ENCODE results near the gene C2orf92. TPM values are rescaled to one million over a fixed set of nuclear protein-coding genes. Genes with fewer than 3 reads are reported as not detected.

C2orf92 gene
- total and polyA plus RNA-seq, 4 donors = 9.2 to 23.2 (median 13.7) TPM

DNA sequence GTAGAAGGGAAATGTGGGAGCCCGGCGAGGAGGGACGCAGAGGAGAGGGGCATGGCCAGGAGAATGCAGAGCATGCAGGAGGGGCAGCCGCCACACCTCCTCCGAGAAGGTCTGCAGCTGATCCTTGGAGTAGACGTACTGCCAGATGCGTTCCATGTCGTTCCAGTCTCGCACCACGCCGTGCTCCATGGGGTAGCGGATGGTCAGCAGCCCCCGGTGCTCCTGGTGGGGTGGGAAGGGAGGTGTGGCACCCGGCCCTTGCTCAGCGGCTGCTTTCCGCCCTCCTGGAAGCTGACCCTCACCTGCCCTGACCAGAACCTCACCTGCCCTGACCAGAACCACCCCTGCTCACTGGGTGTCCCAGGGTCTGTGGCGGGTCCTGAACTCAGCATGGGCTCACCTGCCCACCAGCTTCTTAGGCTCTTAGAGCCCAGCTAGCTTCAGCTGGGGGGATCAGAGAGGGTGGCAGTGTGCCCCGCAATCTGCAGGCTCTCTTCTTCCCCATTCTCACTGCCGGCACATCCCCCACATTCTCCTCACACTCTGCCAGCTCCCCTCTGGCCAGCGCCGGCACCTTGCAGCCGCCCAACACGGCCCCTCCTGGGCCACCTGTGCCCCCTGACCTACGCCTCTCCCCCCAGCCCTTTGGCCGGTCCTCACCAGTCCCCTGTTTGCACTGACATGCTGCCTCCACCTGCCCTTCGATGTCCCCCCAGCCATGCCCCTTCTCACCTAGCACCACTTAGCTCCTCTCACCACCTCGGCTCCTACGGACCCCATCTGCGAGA, 10.1 kb upstream of the C2orf92 start:
- Histone ChIP-seq H3K4me3 (ENCODE audit: low read depth, low read length) (no peak overlapping the region), H3K4me1 (ENCODE audit: control insufficient read depth, insufficient read depth, low read length) (peaks cover 31% of the 10 kb centered on the region), H3K36me3 (ENCODE audit: control insufficient read depth, insufficient read depth, low read length) (peaks cover 68% of the 10 kb centered on the region), H3K27ac (ENCODE audit: low read depth, low read length) (no peak overlapping the region), H3K27me3 (ENCODE audit: control insufficient read depth, insufficient read depth, low read length) (no peaks in the 10 kb centered on the region), H3K9me3 (ENCODE audit: control insufficient read depth, insufficient read depth, low read length) (no peaks in the 10 kb centered on the region)
- DNase-seq (ENCODE audit: low read depth in 4 of 6, low spot score in 6 of 6) = no peak
- WGBS (ENCODE audit: insufficient coverage) = 96% methylated on average over 20 of the region's 29 CpGs

DNA sequence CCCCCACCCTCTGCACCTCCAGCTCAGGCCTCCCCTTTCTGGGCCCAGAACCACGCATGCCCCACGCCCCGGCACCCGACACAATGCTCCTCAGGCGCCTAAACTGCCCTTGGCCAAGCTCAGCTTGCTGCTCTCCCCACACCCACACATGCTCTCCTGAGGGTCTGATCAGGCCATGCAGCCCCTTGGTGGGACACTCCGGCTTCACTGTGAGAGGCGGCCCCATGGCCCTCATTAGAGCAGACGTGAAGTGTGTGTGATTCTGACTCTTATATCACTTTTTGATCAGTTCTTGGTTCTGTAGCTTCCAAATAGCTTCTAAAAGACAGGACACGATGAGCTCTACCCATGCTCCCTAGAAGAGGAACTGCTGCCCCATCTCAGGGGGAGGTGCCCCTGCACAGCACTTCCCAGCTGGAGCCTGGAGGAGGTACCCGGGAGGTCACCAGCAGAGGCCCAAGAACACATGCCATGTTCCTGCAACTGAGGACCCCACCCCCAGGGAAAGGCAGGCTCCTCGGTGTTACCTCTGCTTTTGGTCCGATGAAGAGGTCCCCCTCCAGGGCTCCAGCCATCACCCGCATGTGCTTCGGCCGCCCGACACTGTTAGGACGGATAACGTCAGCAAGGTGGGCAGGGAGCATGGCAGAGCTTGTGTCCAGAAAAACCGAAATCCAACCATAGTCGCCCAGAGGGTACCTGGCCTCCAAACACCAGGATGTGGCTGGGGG, 9.3 kb upstream of the C2orf92 start:
- WGBS (ENCODE audit: insufficient coverage) = 96% methylated on average over 18 of the region's 20 CpGs
- Histone ChIP-seq H3K36me3 (ENCODE audit: control insufficient read depth, insufficient read depth, low read length) (peaks cover 61% of the 10 kb centered on the region), H3K4me3 (ENCODE audit: low read depth, low read length) (no peak overlapping the region), H3K9me3 (ENCODE audit: control insufficient read depth, insufficient read depth, low read length) (no peaks in the 10 kb centered on the region), H3K4me1 (ENCODE audit: control insufficient read depth, insufficient read depth, low read length) (peaks cover 38% of the 10 kb centered on the region), H3K27me3 (ENCODE audit: control insufficient read depth, insufficient read depth, low read length) (no peaks in the 10 kb centered on the region), H3K27ac (ENCODE audit: low read depth, low read length) (no peak overlapping the region)
- DNase-seq (ENCODE audit: low read depth in 4 of 6, low spot score in 6 of 6) = no peak

DNA sequence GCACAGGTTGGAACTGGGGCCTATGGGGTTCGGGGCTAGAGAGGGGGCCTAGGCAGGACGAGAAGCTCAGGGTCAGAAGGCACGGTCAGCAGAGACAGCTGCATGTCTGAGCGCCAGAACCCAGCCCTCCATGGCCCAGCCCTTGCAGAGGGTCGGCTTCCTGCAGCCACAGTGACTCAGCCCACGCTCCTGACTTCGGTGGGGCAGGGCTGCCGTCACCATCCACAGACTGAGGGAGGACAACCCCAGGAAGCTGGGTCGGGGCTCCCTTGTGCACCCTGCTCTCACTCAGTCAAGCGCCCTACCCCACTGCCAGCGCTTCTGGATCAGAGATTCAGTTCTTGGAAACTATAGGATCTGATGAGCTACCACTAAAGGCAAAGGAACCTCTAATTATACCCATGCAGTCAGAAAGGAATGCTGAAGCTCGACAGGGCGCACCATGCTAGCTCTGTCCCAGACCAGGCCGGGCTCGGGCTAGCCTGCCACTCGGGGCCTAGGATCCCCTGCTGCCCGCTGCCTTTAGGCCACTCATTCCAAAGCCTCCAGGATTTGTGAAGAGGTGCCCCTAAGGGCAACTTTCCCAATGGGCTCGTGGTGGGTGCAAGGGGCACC, 8.6 kb upstream of the C2orf92 start:
- Histone ChIP-seq H3K4me1 (ENCODE audit: control insufficient read depth, insufficient read depth, low read length) (peaks cover 38% of the 10 kb centered on the region), H3K27ac (ENCODE audit: low read depth, low read length) (no peak overlapping the region), H3K36me3 (ENCODE audit: control insufficient read depth, insufficient read depth, low read length) (peaks cover 57% of the 10 kb centered on the region), H3K27me3 (ENCODE audit: control insufficient read depth, insufficient read depth, low read length) (no peaks in the 10 kb centered on the region), H3K4me3 (ENCODE audit: low read depth, low read length) (no peak overlapping the region), H3K9me3 (ENCODE audit: control insufficient read depth, insufficient read depth, low read length) (no peaks in the 10 kb centered on the region)
- whole genome bisulfite sequencing (ENCODE audit: insufficient coverage) = 91% methylated on average over 18 of the region's 18 CpGs
- no peak for DNase-seq (ENCODE audit: low read depth in 4 of 6, low spot score in 6 of 6)

DNA sequence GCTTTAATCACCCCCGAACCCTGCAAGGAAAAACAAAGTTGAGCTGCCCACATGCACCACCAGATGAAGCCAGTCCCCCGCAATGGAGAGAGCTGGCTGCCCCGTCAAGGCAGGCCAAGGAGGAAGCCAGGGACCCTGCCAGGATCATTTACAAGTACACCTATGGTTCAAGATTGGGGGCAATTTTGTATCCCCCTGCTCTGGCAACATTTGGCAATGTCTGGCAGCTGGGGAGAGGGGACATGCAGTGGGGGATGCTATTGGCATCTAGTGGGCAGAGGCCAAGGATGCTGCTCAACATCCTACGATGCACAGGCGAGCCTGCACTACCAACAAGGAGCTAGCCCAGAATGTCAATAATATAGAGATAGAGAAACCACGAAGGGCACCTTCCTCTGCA, 7.6 kb upstream of the C2orf92 start:
- Histone ChIP-seq H3K27me3 (ENCODE audit: control insufficient read depth, insufficient read depth, low read length) (no peaks in the 10 kb centered on the region), H3K9me3 (ENCODE audit: control insufficient read depth, insufficient read depth, low read length) (no peaks in the 10 kb centered on the region), H3K27ac (ENCODE audit: low read depth, low read length) (no peak overlapping the region), H3K4me1 (ENCODE audit: control insufficient read depth, insufficient read depth, low read length) (peaks cover 38% of the 10 kb centered on the region), H3K4me3 (ENCODE audit: low read depth, low read length) (no peak overlapping the region), H3K36me3 (ENCODE audit: control insufficient read depth, insufficient read depth, low read length) (peaks cover 48% of the 10 kb centered on the region)
- DNase-seq (ENCODE audit: low read depth in 4 of 6, low spot score in 6 of 6) = no peak
- WGBS (ENCODE audit: insufficient coverage) = 85% methylated on average over 5 of the region's 6 CpGs

DNA sequence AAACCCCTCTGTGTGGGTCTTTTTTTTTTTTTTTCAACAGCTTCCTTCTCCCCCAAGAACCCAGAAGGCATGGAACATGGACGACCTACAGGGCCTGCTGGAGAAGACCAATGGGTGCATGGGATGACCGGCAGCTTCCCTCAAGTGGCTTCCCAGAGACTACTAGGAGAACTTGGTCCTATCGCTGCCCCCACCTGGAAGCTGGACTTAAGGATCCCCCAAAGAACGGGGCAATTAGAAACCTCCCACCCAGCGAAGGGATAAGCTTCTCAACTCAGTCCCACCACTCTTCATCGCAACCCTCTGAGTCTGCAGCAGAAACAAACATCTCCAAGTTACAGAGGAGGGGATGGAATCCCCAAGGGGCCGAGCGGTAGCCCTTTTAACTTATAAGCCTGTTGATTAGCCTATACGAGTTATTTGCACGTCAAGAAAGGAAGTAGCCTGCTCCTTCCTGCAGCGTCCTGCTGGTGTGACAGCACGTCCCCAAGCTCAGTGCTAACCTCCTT, 7.1 kb upstream of the C2orf92 start:
- DNase-seq (ENCODE audit: low read depth in 4 of 6, low spot score in 6 of 6) = no peak
- H3K27ac ChIP-seq (ENCODE audit: low read depth, low read length) = peak overlapping the region; percentile 98
- 39% methylated on average over 9 of the region's 12 CpGs for WGBS (ENCODE audit: insufficient coverage)
- no peaks in the 10 kb centered on the region for H3K9me3 ChIP-seq (ENCODE audit: control insufficient read depth, insufficient read depth, low read length)
- H3K36me3 ChIP-seq (ENCODE audit: control insufficient read depth, insufficient read depth, low read length) = peaks cover 43% of the 10 kb centered on the region
- H3K4me3 ChIP-seq (ENCODE audit: low read depth, low read length) = peak overlapping the region; percentile 92
- no peaks in the 10 kb centered on the region for H3K27me3 ChIP-seq (ENCODE audit: control insufficient read depth, insufficient read depth, low read length)
- H3K4me1 ChIP-seq (ENCODE audit: control insufficient read depth, insufficient read depth, low read length) = peaks cover 38% of the 10 kb centered on the region

DNA sequence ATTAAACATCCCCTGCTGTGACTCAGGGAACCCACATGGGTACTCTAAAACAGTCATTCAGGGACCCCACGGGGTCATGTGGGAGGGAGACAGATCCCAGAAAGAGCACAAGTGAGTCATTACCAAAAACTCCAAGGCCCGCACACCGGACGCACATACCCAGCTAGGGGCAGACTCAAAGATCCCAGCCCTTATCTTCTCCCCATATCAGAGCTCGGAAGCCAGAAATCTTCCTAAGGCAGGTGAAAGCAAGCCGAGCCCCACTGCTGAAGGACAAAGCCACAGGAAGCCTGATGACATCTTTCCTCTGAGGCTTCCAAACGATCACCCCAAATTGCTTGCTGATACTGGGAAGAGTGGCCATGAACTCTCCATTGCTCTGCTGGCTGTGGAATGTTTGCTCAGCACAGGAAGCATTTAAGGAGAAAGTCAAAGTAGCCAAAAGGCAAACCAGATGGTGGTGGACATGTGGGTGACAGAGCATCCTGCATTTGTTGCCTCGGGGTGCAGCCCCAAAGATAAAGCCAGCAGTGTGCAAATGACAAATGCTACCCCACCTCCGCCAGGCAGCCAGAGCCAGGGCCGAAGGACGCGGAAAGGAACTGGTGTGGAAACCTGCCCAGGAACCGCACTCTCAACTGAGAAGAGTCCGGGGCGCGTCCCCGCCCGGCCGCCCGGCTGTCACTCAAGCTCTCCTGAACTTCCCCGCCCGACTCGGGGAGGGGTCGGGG, 6.5 kb upstream of the C2orf92 start:
- H3K9me3 ChIP-seq (ENCODE audit: control insufficient read depth, insufficient read depth, low read length) = no peaks in the 10 kb centered on the region
- H3K4me3 ChIP-seq (ENCODE audit: low read depth, low read length) = peak overlapping the region; percentile 92
- peak overlapping the region; percentile 98 for H3K27ac ChIP-seq (ENCODE audit: low read depth, low read length)
- WGBS (ENCODE audit: insufficient coverage) = 4% methylated on average over 23 of the region's 24 CpGs
- H3K4me1 ChIP-seq (ENCODE audit: control insufficient read depth, insufficient read depth, low read length) = peaks cover 38% of the 10 kb centered on the region
- H3K27me3 ChIP-seq (ENCODE audit: control insufficient read depth, insufficient read depth, low read length) = no peaks in the 10 kb centered on the region
- peak in 3 of 6 donors; percentile 6 to 84 (median 42) for DNase-seq (ENCODE audit: low read depth in 4 of 6, low spot score in 6 of 6)
- H3K36me3 ChIP-seq (ENCODE audit: control insufficient read depth, insufficient read depth, low read length) = peaks cover 37% of the 10 kb centered on the region

DNA sequence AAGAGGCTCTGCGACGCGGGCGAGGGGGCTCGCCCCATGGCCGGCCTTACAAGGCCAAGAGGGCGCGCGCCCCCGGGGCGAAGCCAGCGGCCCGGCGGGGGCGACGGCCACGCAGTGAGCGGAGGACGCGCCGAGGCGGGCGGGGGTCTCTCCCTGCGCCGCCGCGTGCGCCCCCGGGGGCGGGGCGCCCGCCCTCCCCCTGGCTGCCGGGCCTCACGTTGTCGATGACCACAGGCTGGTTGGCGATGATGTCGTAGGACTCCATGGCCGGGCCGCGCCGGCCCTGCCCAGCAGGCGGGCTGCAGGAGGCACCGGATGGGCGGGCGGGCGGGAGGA, 5.9 kb upstream of the C2orf92 start:
- Histone ChIP-seq H3K9me3 (ENCODE audit: control insufficient read depth, insufficient read depth, low read length) (no peaks in the 10 kb centered on the region), H3K27ac (ENCODE audit: low read depth, low read length) (peak overlapping the region; percentile 98), H3K27me3 (ENCODE audit: control insufficient read depth, insufficient read depth, low read length) (no peaks in the 10 kb centered on the region), H3K4me3 (ENCODE audit: low read depth, low read length) (peak overlapping the region; percentile 92), H3K4me1 (ENCODE audit: control insufficient read depth, insufficient read depth, low read length) (peaks cover 38% of the 10 kb centered on the region), H3K36me3 (ENCODE audit: control insufficient read depth, insufficient read depth, low read length) (peaks cover 32% of the 10 kb centered on the region)
- no peak for DNase-seq (ENCODE audit: low read depth in 4 of 6, low spot score in 6 of 6)
- WGBS (ENCODE audit: insufficient coverage) = under 1% methylated on average over 46 of the region's 46 CpGs

DNA sequence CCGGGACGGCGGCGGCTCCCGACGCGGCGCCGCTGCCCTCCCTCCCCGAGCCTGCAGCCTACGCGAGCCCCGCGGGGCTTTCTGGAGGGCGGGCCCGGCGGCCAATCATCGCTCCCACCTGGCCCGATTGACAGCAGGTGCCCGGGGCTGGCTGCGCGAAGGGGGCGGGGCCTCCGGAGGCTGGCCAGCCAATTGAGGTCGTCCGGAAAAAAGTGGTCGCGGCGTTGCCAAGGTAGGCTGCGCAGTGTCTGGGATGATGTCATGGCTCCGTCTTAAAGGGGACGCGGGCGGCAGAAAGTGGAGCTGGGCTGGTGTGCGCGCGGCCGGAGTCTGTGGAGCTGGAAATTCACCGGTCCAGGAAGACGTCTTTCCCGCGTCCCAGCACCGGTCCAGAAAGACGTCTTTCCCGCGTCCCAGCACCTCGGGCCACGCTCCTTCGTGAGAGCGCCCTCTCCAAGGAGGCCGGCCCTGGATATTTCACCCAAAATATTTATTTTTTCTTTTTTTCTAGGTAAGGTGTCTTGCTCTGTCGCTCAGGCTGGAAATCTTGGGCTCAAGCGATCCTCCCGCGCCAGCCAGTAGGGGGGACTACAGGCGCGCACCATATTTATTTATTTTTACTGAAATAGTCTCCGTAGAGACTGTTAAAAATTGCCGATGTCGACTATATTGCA, 5.4 kb upstream of the C2orf92 start, which contains the start of gene ACTR1B:
TSS of gene ACTR1B (minus strand) at position 83 of the 674 bp plus-strand sequence. CDS start 154 bp downstream, outside the sequence.
- Histone ChIP-seq H3K9me3 (ENCODE audit: control insufficient read depth, insufficient read depth, low read length) (no peaks in the 10 kb centered on the region), H3K4me3 (ENCODE audit: low read depth, low read length) (peak within 1 kb of the TSS; percentile 92), H3K27me3 (ENCODE audit: control insufficient read depth, insufficient read depth, low read length) (no peaks in the 10 kb centered on the region), H3K36me3 (ENCODE audit: control insufficient read depth, insufficient read depth, low read length) (peaks cover 27% of the 10 kb centered on the region), H3K4me1 (ENCODE audit: control insufficient read depth, insufficient read depth, low read length) (peaks cover 38% of the 10 kb centered on the region), H3K27ac (ENCODE audit: low read depth, low read length) (peak within 1 kb of the TSS; percentile 98)
- peak; percentile 87 to 99 (median 96) for DNase-seq (ENCODE audit: low read depth in 4 of 6, low spot score in 6 of 6)
- under 1% methylated on average over 47 of the region's 60 CpGs for WGBS (ENCODE audit: insufficient coverage)

DNA sequence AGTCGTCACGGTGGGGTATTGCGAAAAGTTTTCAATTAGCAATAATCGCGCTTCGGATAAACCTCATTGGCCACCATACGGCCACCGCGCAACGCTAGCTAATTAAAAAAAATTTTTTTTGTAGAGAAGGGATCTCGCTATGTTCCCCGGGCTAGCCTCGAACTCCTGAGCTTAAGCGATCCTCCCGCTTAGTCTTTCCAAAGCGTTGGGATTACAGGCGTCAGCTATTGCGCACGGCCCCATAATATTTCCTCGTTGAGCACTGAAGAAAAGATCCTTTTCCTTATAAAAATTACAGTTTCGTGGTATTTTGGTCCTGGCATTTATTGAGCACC, 4.9 kb upstream of the C2orf92 start:
- DNase-seq (ENCODE audit: low read depth in 4 of 6, low spot score in 6 of 6) = peak in 1 of 6 donors; percentile 18
- peak overlapping the region; percentile 92 for H3K4me3 ChIP-seq (ENCODE audit: low read depth, low read length)
- H3K27me3 ChIP-seq (ENCODE audit: control insufficient read depth, insufficient read depth, low read length) = no peaks in the 10 kb centered on the region
- H3K4me1 ChIP-seq (ENCODE audit: control insufficient read depth, insufficient read depth, low read length) = peaks cover 38% of the 10 kb centered on the region
- WGBS (ENCODE audit: insufficient coverage) = 5% methylated on average over 10 of the region's 21 CpGs
- no peaks in the 10 kb centered on the region for H3K9me3 ChIP-seq (ENCODE audit: control insufficient read depth, insufficient read depth, low read length)
- H3K36me3 ChIP-seq (ENCODE audit: control insufficient read depth, insufficient read depth, low read length) = peaks cover 22% of the 10 kb centered on the region
- peak overlapping the region; percentile 98 for H3K27ac ChIP-seq (ENCODE audit: low read depth, low read length)
